CD4-positive, alpha-beta memory T cell (primary cell): ENCODE measurements around the gene GPR12. TPM values are rescaled to one million over a fixed set of nuclear protein-coding genes. Genes with fewer than 3 reads are reported as not detected.
A peak's percentile ranks its signal among the peaks of the same experiment; 100 is the strongest.

Experiments
- CTCF ChIA-PET: fragments of 350-600 bp; sonication (Branson Sonifier 250); formaldehyde crosslinking; loops from one replicate; lab custom pipeline; 2021; ENCODE audit warnings: inconsistent platforms; ENCODE audit not compliant: partially characterized antibody; lab: Charles Lee
- POLR2A ChIA-PET: fragments of 350-600 bp; sonication (Branson Sonifier 250); formaldehyde crosslinking; loops from one replicate; lab custom pipeline; 2021; ENCODE audit not compliant: partially characterized antibody; lab: Charles Lee
- DNase-seq, 5 donors: peaks; one replicate each; pipeline versions ENCODE4 v3.0.0 to v3.0.0-alpha.2; 2020 to 2022; ENCODE audit warnings: mixed read lengths in 1 of 5
- H3K27ac ChIP-seq: one replicate; pipeline ENCODE4 v1.7.0; 2013; ENCODE audit warnings: low read depth, low read length
- H3K27me3 ChIP-seq: 2 replicates; pipeline ENCODE4 v1.7.0; 2013; ENCODE audit warnings: mild to moderate bottlenecking, low read length, moderate library complexity; ENCODE audit not compliant: insufficient read depth
- H3K36me3 ChIP-seq: 2 replicates; pipeline ENCODE4 v1.7.0; 2013; ENCODE audit warnings: mild to moderate bottlenecking, low read length, moderate library complexity; ENCODE audit not compliant: insufficient read depth
- H3K4me1 ChIP-seq: 2 replicates; pipeline ENCODE4 v1.7.0; 2013; ENCODE audit warnings: mild to moderate bottlenecking, low read length, moderate library complexity; ENCODE audit not compliant: insufficient read depth
- H3K4me3 ChIP-seq, 2 donors: one replicate each; pipeline ENCODE4 v1.7.0; 2013; ENCODE audit warnings: low read length in 2 of 2, mild to moderate bottlenecking in 1 of 2
- H3K9me3 ChIP-seq, 2 donors: one replicate each; pipeline ENCODE4 v1.7.0; 2013; ENCODE audit warnings: low read length in 2 of 2, control low read depth in 1 of 2; ENCODE audit not compliant: control insufficient read depth in 1 of 2
- H3K27ac Mint-ChIP-seq, 7 donors: one replicate each; pipeline ENCODE4 v1.8.0; 2020 to 2021; ENCODE audit warnings: mixed read lengths in 7 of 7, mild to moderate bottlenecking in 6 of 7, inconsistent platforms in 3 of 7, moderate library complexity in 3 of 7
- H3K27me3 Mint-ChIP-seq, 2 donors: one replicate each; pipeline ENCODE4 v1.8.0; 2020 to 2021; ENCODE audit warnings: mixed read lengths in 2 of 2
- H3K36me3 Mint-ChIP-seq, 2 donors: one replicate each; pipeline ENCODE4 v1.8.0; 2020 to 2021; ENCODE audit warnings: mixed read lengths in 2 of 2, inconsistent platforms in 1 of 2, mild to moderate bottlenecking in 1 of 2
- H3K4me1 Mint-ChIP-seq, 4 donors: one replicate each; pipeline ENCODE4 v1.8.0; 2020 to 2021; ENCODE audit warnings: mixed read lengths in 4 of 4, mild to moderate bottlenecking in 1 of 4
- H3K4me3 Mint-ChIP-seq, 8 donors: one replicate each; pipeline ENCODE4 v1.8.0; 2020 to 2021; ENCODE audit warnings: mixed read lengths in 8 of 8, mild to moderate bottlenecking in 7 of 8, moderate library complexity in 6 of 8, inconsistent platforms in 3 of 8
- H3K9me3 Mint-ChIP-seq, 8 donors: one replicate each; pipeline ENCODE4 v1.8.0; 2020 to 2021; ENCODE audit warnings: mixed read lengths in 8 of 8, mild to moderate bottlenecking in 5 of 8, inconsistent platforms in 3 of 8, moderate library complexity in 1 of 8
- intact Hi-C: fragments of 100-400 bp; cut with micrococcal nuclease; formaldehyde crosslinking; loops from one replicate; pipeline ENCODE4 v1.15.1; 2023
- polyA plus RNA-seq, 2 donors: library from polyadenylated mRNA; unstranded; fragments of 300-500 nt; fragmentation: Illumina TruSeq; gene quantifications; one replicate each; pipeline ENCODE4 v1.2.3, GENCODE V29; 2021
- total RNA-seq, 2 experiments: library from RNA; stranded (reverse); gene quantifications; one replicate each; pipeline ENCODE4 v1.2.3, GENCODE V29; 2021

Gene GPR12, protein sequence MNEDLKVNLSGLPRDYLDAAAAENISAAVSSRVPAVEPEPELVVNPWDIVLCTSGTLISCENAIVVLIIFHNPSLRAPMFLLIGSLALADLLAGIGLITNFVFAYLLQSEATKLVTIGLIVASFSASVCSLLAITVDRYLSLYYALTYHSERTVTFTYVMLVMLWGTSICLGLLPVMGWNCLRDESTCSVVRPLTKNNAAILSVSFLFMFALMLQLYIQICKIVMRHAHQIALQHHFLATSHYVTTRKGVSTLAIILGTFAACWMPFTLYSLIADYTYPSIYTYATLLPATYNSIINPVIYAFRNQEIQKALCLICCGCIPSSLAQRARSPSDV
- total RNA-seq (not detected), polyA plus RNA-seq (not detected)

DNA sequence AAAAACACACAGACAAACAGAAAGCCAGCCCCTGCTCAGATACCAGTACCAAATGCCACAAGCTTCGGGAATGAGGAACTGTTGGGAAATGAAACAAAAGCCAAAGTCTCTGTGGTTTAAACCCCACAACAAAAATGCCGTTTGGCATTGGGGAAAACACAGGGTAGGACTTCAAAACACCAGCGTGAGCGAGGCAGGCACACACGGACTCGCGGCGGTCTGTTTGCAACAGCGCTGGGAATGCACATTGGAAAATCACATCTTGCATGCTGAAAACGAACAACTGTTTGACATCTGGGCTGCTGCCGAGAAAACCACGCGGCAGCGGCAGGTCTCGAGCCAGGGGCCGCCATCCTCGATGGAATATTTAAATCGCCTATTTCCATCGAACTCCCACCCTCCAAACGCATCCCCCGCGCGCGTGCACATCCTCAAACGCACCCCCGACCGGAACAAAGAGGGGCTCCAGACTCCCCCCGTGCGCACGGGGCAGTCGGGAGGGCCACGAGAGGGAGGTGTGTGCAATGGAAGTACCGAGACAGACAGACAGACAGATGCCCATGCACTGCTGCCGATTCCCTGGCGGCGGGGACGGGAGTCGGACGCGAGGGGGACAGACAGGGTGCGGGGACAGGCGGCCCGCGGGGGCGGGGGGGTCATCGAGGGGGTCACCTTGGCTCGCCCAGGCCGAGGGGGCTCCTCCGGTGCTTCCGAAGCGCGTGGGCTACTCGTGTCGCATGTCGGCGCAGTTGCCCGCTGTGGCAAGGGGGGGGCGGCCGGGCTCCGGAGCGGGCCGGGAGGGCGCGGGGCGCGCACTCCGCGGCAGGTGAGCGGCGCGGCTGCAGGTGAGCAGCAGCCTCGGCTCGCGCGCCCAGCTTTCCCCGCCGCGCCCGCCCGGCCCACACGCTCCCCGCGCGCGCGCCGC lies at the start of gene GPR12:
GPR12 (minus strand) TSS at position 880 of the 925 bp plus-strand sequence. CDS start 959 bp downstream, outside the sequence.
- Mint-ChIP-seq H3K9me3 (no peaks in the 10 kb centered on the region), H3K27ac (no peak within 1 kb of the TSS), H3K4me3 (peak within 1 kb of the TSS; percentile 34 to 82 (median 68)), H3K36me3 (no peaks in the 10 kb centered on the region), H3K27me3 (peaks cover 37 to 48% of the 10 kb centered on the region in 2 donors), H3K4me1 (peaks cover 6 to 25% (median 7%) of the 10 kb centered on the region in 4 donors)
- Histone ChIP-seq H3K4me1 (peaks cover 6% of the 10 kb centered on the region), H3K27ac (no peak within 1 kb of the TSS), H3K4me3 (no peak within 1 kb of the TSS), H3K9me3 (no peaks in the 10 kb centered on the region), H3K27me3 (peaks cover 15% of the 10 kb centered on the region), H3K36me3 (no peaks in the 10 kb centered on the region)
- ChIA-PET CTCF (no interaction called here), POLR2A (no interaction called here)
- intact Hi-C loops = no loop called here
- DNase-seq = no peak

- Mint-ChIP-seq H3K9me3 (peaks cover 0 to 15% (median 6%) of the 10 kb centered on the region in 8 donors), H3K27me3 (peaks cover 10 to 26% of the 10 kb centered on the region in 2 donors), H3K27ac (no peak overlapping the region), H3K4me3 (no peak overlapping the region), H3K4me1 (no peaks in the 10 kb centered on the region), H3K36me3 (no peaks in the 10 kb centered on the region)
- Histone ChIP-seq H3K27ac (no peak overlapping the region), H3K4me1 (no peaks in the 10 kb centered on the region), H3K27me3 (no peaks in the 10 kb centered on the region), H3K4me3 (no peak overlapping the region), H3K36me3 (no peaks in the 10 kb centered on the region), H3K9me3 (no peaks in the 10 kb centered on the region)
- POLR2A ChIA-PET = no interaction called here
- intact Hi-C loops = no loop called here
- no peak for DNase-seq
- CTCF ChIA-PET = no interaction called here
Measured at GRCh38 chr13:26810095-26810494, 49.5 kb upstream of the GPR12 start.

- CTCF ChIA-PET = no interaction called here
- DNase-seq = no peak
- Mint-ChIP-seq H3K9me3 (peaks cover 3 to 23% (median 16%) of the 10 kb centered on the region in 8 donors), H3K4me1 (no peaks in the 10 kb centered on the region), H3K27ac (no peak overlapping the region), H3K27me3 (peaks cover 15 to 25% of the 10 kb centered on the region in 2 donors), H3K36me3 (no peaks in the 10 kb centered on the region), H3K4me3 (no peak overlapping the region)
- POLR2A ChIA-PET = no interaction called here
- H3K36me3 ChIP-seq = no peaks in the 10 kb centered on the region
- no peak overlapping the region for H3K4me3 ChIP-seq
- H3K4me1 ChIP-seq = no peaks in the 10 kb centered on the region
- no peaks in the 10 kb centered on the region for H3K27me3 ChIP-seq
- H3K9me3 ChIP-seq = no peaks in the 10 kb centered on the region
- intact Hi-C loops = no loop called here
- no peak overlapping the region for H3K27ac ChIP-seq
Measured at GRCh38 chr13:26806891-26807290, 46.3 kb upstream of the GPR12 start.

- Mint-ChIP-seq H3K4me1 (peaks cover 7 to 26% (median 18%) of the 10 kb centered on the region in 4 donors), H3K9me3 (peaks cover 0 to 2% (median 0%) of the 10 kb centered on the region in 8 donors), H3K27ac (no peak overlapping the region), H3K4me3 (no peak overlapping the region), H3K27me3 (peaks cover 10 to 11% of the 10 kb centered on the region in 2 donors), H3K36me3 (no peaks in the 10 kb centered on the region)
- intact Hi-C loops = no loop called here
- Histone ChIP-seq H3K4me3 (no peak overlapping the region), H3K27me3 (no peaks in the 10 kb centered on the region), H3K36me3 (no peaks in the 10 kb centered on the region), H3K9me3 (no peaks in the 10 kb centered on the region), H3K27ac (no peak overlapping the region), H3K4me1 (peaks cover 21% of the 10 kb centered on the region)
- ChIA-PET POLR2A (no interaction called here), CTCF (interaction anchor here (1.2 to 1.3 kb wide), 2 partner anchors 82 to 603 kb away, joined by 3 read pairs; no protein-coding TSS in a partner anchor)
- no peak for DNase-seq
Measured at GRCh38 chr13:26787961-26788360, 27.4 kb upstream of the GPR12 start.

- POLR2A ChIA-PET = no interaction called here
- CTCF ChIA-PET = interaction anchor here (1.0 to 1.2 kb wide), 2 partner anchors 13 to 602 kb away, joined by 3 to 5 read pairs; no protein-coding TSS in a partner anchor
- peaks cover 0 to 3% (median 0%) of the 10 kb centered on the region in 8 donors for H3K9me3 Mint-ChIP-seq
- Histone ChIP-seq H3K4me3 (no peak overlapping the region), H3K9me3 (no peaks in the 10 kb centered on the region), H3K36me3 (no peaks in the 10 kb centered on the region), H3K27ac (no peak overlapping the region), H3K27me3 (no peaks in the 10 kb centered on the region), H3K4me1 (peaks cover 21% of the 10 kb centered on the region)
- peak overlapping the region in 5 of 7 donors; percentile 10 to 87 (median 59) for H3K27ac Mint-ChIP-seq
- intact Hi-C loops = no loop called here
- no peaks in the 10 kb centered on the region for H3K36me3 Mint-ChIP-seq
- H3K4me3 Mint-ChIP-seq = peak overlapping the region in 6 of 8 donors; percentile 17 to 94 (median 85)
- peaks cover 8 to 13% of the 10 kb centered on the region in 2 donors for H3K27me3 Mint-ChIP-seq
- peaks cover 7 to 26% (median 19%) of the 10 kb centered on the region in 4 donors for H3K4me1 Mint-ChIP-seq
- DNase-seq = no peak
Measured at GRCh38 chr13:26786651-26787295, 26.2 kb upstream of the GPR12 start.

DNA sequence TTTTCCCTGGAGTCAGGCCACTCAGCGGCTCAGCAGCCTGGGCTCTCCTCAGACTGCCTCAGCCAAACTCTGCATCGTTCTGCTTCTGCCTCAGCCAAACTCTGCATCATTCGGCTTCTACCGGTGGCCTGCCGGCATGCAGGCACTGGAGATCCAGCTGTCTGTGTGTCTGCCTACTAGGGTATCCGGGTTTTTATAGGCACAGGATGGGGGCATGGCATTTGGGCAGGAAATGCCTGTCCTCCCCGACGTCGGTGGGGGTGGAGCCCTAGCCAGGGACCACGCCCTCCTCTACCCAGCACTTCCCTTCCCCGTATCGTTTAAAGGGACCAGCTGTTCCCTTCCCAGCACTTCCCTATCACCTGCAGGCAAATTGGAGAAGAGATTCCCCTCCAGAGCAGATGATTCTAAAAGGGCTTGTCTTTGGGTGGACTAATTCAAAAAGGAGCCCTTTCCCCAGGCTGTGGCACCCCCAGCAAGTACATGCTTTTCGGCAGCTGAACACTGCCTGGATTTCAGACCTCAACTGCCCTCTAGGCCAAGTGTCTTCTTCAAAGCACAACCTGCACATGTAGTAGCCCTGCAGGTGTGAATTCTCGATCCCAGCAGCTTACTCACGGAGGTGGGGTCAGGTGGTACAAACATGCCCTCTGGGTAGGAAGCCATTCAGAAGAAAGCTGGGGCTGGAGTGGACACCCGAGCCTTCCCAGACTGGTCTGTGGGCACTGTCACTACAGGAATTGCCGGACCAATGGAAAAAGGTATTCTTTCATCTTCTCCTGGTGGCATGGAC lies 25.4 kb upstream of the GPR12 start:
- Mint-ChIP-seq H3K4me3 (peak overlapping the region; percentile 74 to 94 (median 85)), H3K4me1 (peaks cover 7 to 26% (median 19%) of the 10 kb centered on the region in 4 donors), H3K36me3 (no peaks in the 10 kb centered on the region), H3K9me3 (peaks cover 0 to 5% (median 0%) of the 10 kb centered on the region in 8 donors), H3K27ac (peak overlapping the region in 6 of 7 donors; percentile 4 to 87 (median 50)), H3K27me3 (peaks cover 5 to 12% of the 10 kb centered on the region in 2 donors)
- Histone ChIP-seq H3K36me3 (no peaks in the 10 kb centered on the region), H3K4me3 (peak overlapping the region; percentile 38 to 49), H3K9me3 (no peaks in the 10 kb centered on the region), H3K27ac (no peak overlapping the region), H3K27me3 (no peaks in the 10 kb centered on the region), H3K4me1 (peaks cover 21% of the 10 kb centered on the region)
- ChIA-PET CTCF (interaction anchor here (1.0 kb wide), 1 partner anchor 12 kb away, joined by 5 read pairs; no protein-coding TSS in a partner anchor), POLR2A (interaction anchor here (1.2 kb wide), 2 partner anchors 65 to 563 kb away, joined by 3 read pairs; no protein-coding TSS in a partner anchor)
- DNase-seq = peak; percentile 50 to 70 (median 63)
- intact Hi-C loops = no loop called here
